Stimulated activated CD8-positive, alpha-beta memory T cell treated with anti-CD3 and anti-CD28 coated beads, Interleukin-7, amount 100 ng/mL, for 4 hours (primary cell): ENCODE measurements around the gene ABL2.

Experiments
- DNase-seq, 2 donors: peaks; one replicate each; pipeline ENCODE4 v3.0.0-alpha.2; 2020; ENCODE audit warnings: low read depth in 2 of 2

Gene ABL2

GRCh38 chr1:179092896-179093461, 136.5 kb downstream of the ABL2 start:
- DNase-seq, result no peak

GRCh38 chr1:179091691-179092165, 137.7 kb downstream of the ABL2 start:
- no peak for DNase-seq

GRCh38 chr1:179090923-179091322, 138.6 kb downstream of the ABL2 start:
- no peak for DNase-seq

GRCh38 chr1:179090522-179090921, 139.0 kb downstream of the ABL2 start:
- no peak for DNase-seq

- DNase-seq, result no peak
These were observed 139.5 kb downstream of the ABL2 start for GRCh38 chr1:179089827-179090482.

- DNase-seq, result no peak
These were observed 141.8 kb downstream of the ABL2 start for GRCh38 chr1:179087665-179088064.

GRCh38 chr1:179083533-179083932, 145.9 kb downstream of the ABL2 start:
- DNase-seq, result no peak

GRCh38 chr1:179082999-179083335, 146.5 kb downstream of the ABL2 start:
- DNase-seq, result no peak

GRCh38 chr1:179082333-179082998, 147.0 kb downstream of the ABL2 start:
- DNase-seq, result peak in 1 of 2 donors; percentile 35

GRCh38 chr1:179081687-179082332, 147.7 kb downstream of the ABL2 start, which contains the start of gene TOR3A:
TSS of gene TOR3A (plus strand) at chr1:179082070. CDS start at chr1:179082129, 59 bp downstream.
- peak; percentile 49 to 70 for DNase-seq

- DNase-seq, result peak in 1 of 2 donors; percentile 17
These were observed 148.4 kb downstream of the ABL2 start for GRCh38 chr1:179080866-179081686.

- DNase-seq, result peak in 1 of 2 donors; percentile 16
These were observed 150.2 kb downstream of the ABL2 start for GRCh38 chr1:179079113-179079761.

- DNase-seq, result no peak
These were observed 152.1 kb downstream of the ABL2 start for GRCh38 chr1:179077396-179077795.

GRCh38 chr1:179066471-179066870, 163.0 kb downstream of the ABL2 start:
- no peak for DNase-seq

- DNase-seq, result no peak
These were observed 167.9 kb downstream of the ABL2 start for GRCh38 chr1:179061360-179062282.

GRCh38 chr1:179058487-179059483, 170.7 kb downstream of the ABL2 start:
- DNase-seq, result no peak

- DNase-seq, result no peak
These were observed 173.5 kb downstream of the ABL2 start for GRCh38 chr1:179055937-179056336.

- no peak for DNase-seq
These were observed 176.0 kb downstream of the ABL2 start for GRCh38 chr1:179053486-179053885.

GRCh38 chr1:179052776-179053175, 176.7 kb downstream of the ABL2 start:
- no peak for DNase-seq
